ENCODE measurements around the gene DTX3.
"Not testable (repeated sequence)": the region's sequence is repeated elsewhere in the genome, so short reads cannot be mapped to it uniquely, and the experiment has no call there.

The DTX3 gene

GRCh38 chr12:57636731-57637130 is 32.1 kb downstream of the DTX3 start:
- DNase-seq: not testable (repeated sequence)

- DNase-seq: no peak
Observed at GRCh38 chr12:57637364-57637763, 32.7 kb downstream of the DTX3 start.

- no peak for DNase-seq
Observed at GRCh38 chr12:57638096-57638495, 33.5 kb downstream of the DTX3 start.

GRCh38 chr12:57640175-57641042 is 35.8 kb downstream of the DTX3 start:
- no peak for DNase-seq

- no peak for DNase-seq
Observed at GRCh38 chr12:57641699-57642442, 37.2 kb downstream of the DTX3 start.

- not testable (repeated sequence) for DNase-seq
Observed at GRCh38 chr12:57645990-57646658, 41.5 kb downstream of the DTX3 start.

GRCh38 chr12:57646659-57647049 is 42.0 kb downstream of the DTX3 start:
- DNase-seq: not testable (repeated sequence)

GRCh38 chr12:57654042-57654441 is 49.4 kb downstream of the DTX3 start:
- DNase-seq: no peak

GRCh38 chr12:57655541-57656240 is 51.1 kb downstream of the DTX3 start:
- DNase-seq: no peak

GRCh38 chr12:57656408-57656807 is 51.8 kb downstream of the DTX3 start:
- not testable (repeated sequence) for DNase-seq

- DNase-seq: no peak
Observed at GRCh38 chr12:57657744-57658143, 53.1 kb downstream of the DTX3 start.

- DNase-seq: no peak
Observed at GRCh38 chr12:57658890-57659289, 54.3 kb downstream of the DTX3 start.

Data from MV-4-11 (cell line).